H1 (cell line): ENCODE results near the gene CRIP1. TPM values are rescaled to one million over a fixed set of nuclear protein-coding genes. Genes with fewer than 3 reads are reported as not detected.

Source experiments
- CTCF ChIA-PET: fragments of 300-600 bp; sonication (Branson Sonifier 250); formaldehyde crosslinking; loops from one replicate; lab custom pipeline; 2021; ENCODE audit not compliant: partially characterized antibody; lab: Charles Lee
- POLR2A ChIA-PET: fragments of 300-600 bp; sonication (Branson Sonifier 250); formaldehyde crosslinking; loops from one replicate; lab custom pipeline; 2021; ENCODE audit warnings: inconsistent platforms; ENCODE audit not compliant: partially characterized antibody; lab: Charles Lee
- DNase-seq, 2 experiments: peaks; one replicate each; pipeline versions ENCODE4 v3.0.0 to v3.0.0-alpha.2; 2010 to 2022; ENCODE audit warnings: low spot score in 2 of 2, low read depth in 1 of 2, mixed read lengths in 1 of 2
- FAIRE-seq: peaks from 2 replicates; lab custom pipeline; 2011; peaks lifted over from hg19 to GRCh38; lab: Jason Lieb, UNC
- H2AFZ ChIP-seq: 2 replicates; pipeline ENCODE4 v1.8.1; 2012; ENCODE audit warnings: low read length, inconsistent platforms
- H2AK5ac ChIP-seq: 2 replicates; pipeline ENCODE4 v1.6.1; 2013; ENCODE audit warnings: low read depth, low read length
- H2BK120ac ChIP-seq: replicated peaks from 2 replicates; pipeline ENCODE3; 2013; ENCODE audit warnings: low read depth, low read length, inconsistent platforms
- H2BK12ac ChIP-seq: 2 replicates; pipeline ENCODE4 v1.6.1; 2013; ENCODE audit warnings: low read depth, low read length
- H2BK15ac ChIP-seq: 2 replicates; pipeline ENCODE4 v1.6.1; 2013; ENCODE audit warnings: low read length
- H2BK20ac ChIP-seq: 2 replicates; pipeline ENCODE4 v1.6.1; 2013; ENCODE audit warnings: low read length
- H2BK5ac ChIP-seq: 2 replicates; pipeline ENCODE4 v1.6.1; 2013; ENCODE audit warnings: low read depth, low read length
- H3K14ac ChIP-seq: 2 replicates; pipeline ENCODE4 v1.6.1; 2013; ENCODE audit warnings: inconsistent platforms; ENCODE audit not compliant: insufficient read length
- H3K18ac ChIP-seq: 2 replicates; pipeline ENCODE4 v1.6.1; 2013; ENCODE audit warnings: low read length; ENCODE audit errors: extremely low read depth
- H3K23ac ChIP-seq: 2 replicates; pipeline ENCODE4 v1.6.1; 2013; ENCODE audit warnings: inconsistent platforms; ENCODE audit not compliant: insufficient read length
- H3K23me2 ChIP-seq: 2 replicates; pipeline ENCODE4 v1.6.1; 2013; ENCODE audit warnings: low read depth, low read length
- H3K27ac ChIP-seq: 2 replicates; pipeline ENCODE4 v1.6.1; 2011; ENCODE audit warnings: low read depth, low read length, inconsistent platforms
- H3K27me3 ChIP-seq, 4 experiments: replicated peaks in 1 of 4; 1 replicate in 1 of 4; 2 replicates in 3 of 4; pipeline versions ENCODE4 v1.6.1 to v1.8.1; 2011 to 2013; ENCODE audit warnings: low read length in 3 of 4, mild to moderate bottlenecking in 3 of 4, inconsistent platforms in 2 of 4, mixed read lengths in 2 of 4, moderate library complexity in 1 of 4; ENCODE audit not compliant: control insufficient read depth in 3 of 4, insufficient read depth in 3 of 4; ENCODE audit errors: extremely low read depth in 1 of 4
- H3K36me3 ChIP-seq, 4 experiments: 2 replicates each; pipeline versions ENCODE4 v1.6.1 to v1.8.1; 2011 to 2013; ENCODE audit warnings: mild to moderate bottlenecking in 4 of 4, low read length in 3 of 4, moderate library complexity in 2 of 4, control low read depth in 1 of 4, inconsistent platforms in 1 of 4; ENCODE audit not compliant: insufficient read depth in 4 of 4, control insufficient read depth in 2 of 4
- H3K4ac ChIP-seq: replicated peaks from 2 replicates; pipeline ENCODE3; 2013; ENCODE audit warnings: low read length, low read depth, mixed read lengths, inconsistent platforms; ENCODE audit not compliant: insufficient read length
- H3K4me1 ChIP-seq, 4 experiments: replicated peaks in 1 of 4; 1 replicate in 1 of 4; 2 replicates in 3 of 4; pipeline versions ENCODE4 v1.6.1 to v1.8.1; 2011 to 2013; ENCODE audit warnings: low read length in 3 of 4, inconsistent platforms in 2 of 4, mixed read lengths in 1 of 4; ENCODE audit not compliant: insufficient read depth in 4 of 4, control insufficient read depth in 3 of 4
- H3K4me2 ChIP-seq, 2 experiments: 2 replicates each; pipeline versions ENCODE4 v1.6.1 to v1.8.1; 2011 to 2013; ENCODE audit warnings: low read depth in 2 of 2, low read length in 2 of 2, control low read depth in 1 of 2, inconsistent platforms in 1 of 2, mild to moderate bottlenecking in 1 of 2; ENCODE audit not compliant: insufficient read depth in 1 of 2
- H3K4me3 ChIP-seq, 4 experiments: fragments of 200-600, 300-600 bp in 1 of 4; sonication (generic), shearing (Covaris generic), sonication (Bioruptor Twin) in 1 of 4; 2 replicates each; pipeline versions ENCODE4 v1.5.1 to v1.8.1; 2011 to 2016; ENCODE audit warnings: low read length in 4 of 4, low read depth in 3 of 4, control low read depth in 2 of 4, inconsistent platforms in 2 of 4, mild to moderate bottlenecking in 2 of 4, mixed read lengths in 1 of 4, moderate library complexity in 1 of 4; ENCODE audit not compliant: insufficient read depth in 2 of 4; ENCODE audit errors: extremely low read depth in 1 of 4
- H3K56ac ChIP-seq: replicated peaks from 2 replicates; pipeline ENCODE3; 2013; ENCODE audit warnings: low read depth, mild to moderate bottlenecking, mixed read lengths, low read length, inconsistent platforms; ENCODE audit not compliant: insufficient read length
- H3K79me1 ChIP-seq: 2 replicates; pipeline ENCODE4 v1.6.1; 2013; ENCODE audit warnings: low read depth, low read length, control low read depth
- H3K79me2 ChIP-seq, 2 experiments: 2 replicates each; pipeline versions ENCODE4 v1.6.1 to v1.8.1; 2012 to 2013; ENCODE audit warnings: low read length in 2 of 2, mild to moderate bottlenecking in 2 of 2, inconsistent platforms in 1 of 2; ENCODE audit not compliant: insufficient read depth in 2 of 2, control insufficient read depth in 1 of 2
- H3K9ac ChIP-seq, 4 experiments: replicated peaks in 1 of 4; 1 replicate in 1 of 4; 2 replicates in 3 of 4; pipeline versions ENCODE4 v1.6.1 to v1.8.1; 2011 to 2013; ENCODE audit warnings: low read depth in 3 of 4, low read length in 3 of 4, control low read depth in 2 of 4, mild to moderate bottlenecking in 2 of 4, moderate library complexity in 2 of 4, inconsistent platforms in 1 of 4; ENCODE audit errors: extremely low read depth in 1 of 4
- H3K9me3 ChIP-seq, 2 experiments: 2 replicates each; pipeline versions ENCODE4 v1.6.1 to v1.8.1; 2012 to 2013; ENCODE audit warnings: mild to moderate bottlenecking in 2 of 2, moderate library complexity in 2 of 2, control low read depth in 1 of 2, inconsistent platforms in 1 of 2, low read depth in 1 of 2, low read length in 1 of 2, mixed read lengths in 1 of 2; ENCODE audit not compliant: insufficient read depth in 2 of 2
- H4K20me1 ChIP-seq, 2 experiments: replicated peaks in 1 of 2; 2 replicates each; pipeline versions ENCODE3 to v1.8.1; 2011 to 2013; ENCODE audit warnings: inconsistent platforms in 2 of 2, low read length in 2 of 2, mild to moderate bottlenecking in 1 of 2; ENCODE audit not compliant: insufficient read depth in 2 of 2, control insufficient read depth in 1 of 2
- H4K5ac ChIP-seq: 2 replicates; pipeline ENCODE4 v1.6.1; 2013; ENCODE audit warnings: low read length, low read depth, mixed read lengths, inconsistent platforms; ENCODE audit not compliant: insufficient read length
- H4K8ac ChIP-seq: 2 replicates; pipeline ENCODE4 v1.8.0; 2013; ENCODE audit warnings: mild to moderate bottlenecking, moderate library complexity, low read length, inconsistent platforms; ENCODE audit not compliant: insufficient read depth; ENCODE audit errors: extremely low read depth
- H4K91ac ChIP-seq: replicated peaks from 2 replicates; pipeline ENCODE3; 2013; ENCODE audit warnings: low read length, mixed read lengths, inconsistent platforms; ENCODE audit not compliant: insufficient read length
- ATF2 ChIP-seq: IDR thresholded peaks from 2 replicates; pipeline ENCODE4 v1.6.1; 2012; ENCODE audit warnings: low read length, inconsistent platforms
- CBX5 ChIP-seq: fragments of 300-800, 300-1000 bp; sonication (generic); IDR thresholded peaks from 2 replicates; pipeline ENCODE4 v1.7.1; 2016; ENCODE audit warnings: antibody characterized with exemption, low read length, low read depth
- CHD1 ChIP-seq: IDR thresholded peaks from 2 replicates; pipeline ENCODE4 v1.6.1; 2012; ENCODE audit warnings: low read depth, low read length, improper control_type of control experiment
- E2F6 ChIP-seq: IDR thresholded peaks from 2 replicates; pipeline ENCODE4 v1.6.1; 2012; ENCODE audit warnings: inconsistent platforms
- PHF8 ChIP-seq: fragments of 200-600 bp; sonication (generic); conservative IDR thresholded peaks from 2 replicates; pipeline ENCODE4 v1.7.1; 2012; ENCODE audit warnings: low read depth, mild to moderate bottlenecking, inconsistent platforms, low read length, moderate library complexity
- POU5F1 ChIP-seq: IDR thresholded peaks from 2 replicates; pipeline ENCODE4 v1.6.1; 2011; ENCODE audit warnings: low read depth, mild to moderate bottlenecking, low read length, moderate library complexity
- SIN3A ChIP-seq, 2 experiments: IDR thresholded peaks in 1 of 2; conservative IDR thresholded peaks in 1 of 2; 2 replicates each; pipeline ENCODE4 v1.6.1; 2011 to 2012; ENCODE audit warnings: low read length in 2 of 2, improper control_type of control experiment in 1 of 2, low read depth in 1 of 2, mild to moderate bottlenecking in 1 of 2
- SIRT6 ChIP-seq: IDR thresholded peaks from one replicate; pipeline ENCODE4 v1.7.1; 2012; ENCODE audit warnings: low read length, inconsistent platforms
- SIX5 ChIP-seq: IDR thresholded peaks from 2 replicates; pipeline ENCODE4 v1.6.1; 2011; ENCODE audit warnings: mild to moderate bottlenecking, low read depth, low read length
- WGBS, 2 experiments: shearing (Covaris generic) in 1 of 2; methylation state at CpG; one replicate each; pipeline versions ENCODE4 v1.1.6 to v1.1.7; 2013 to 2015; ENCODE audit warnings: low lambda C conversion rate in 2 of 2, mixed read lengths in 2 of 2, inconsistent platforms in 1 of 2, low coverage in 1 of 2, missing lambda C conversion rate in 1 of 2; ENCODE audit not compliant: insufficient replicate concordance in 2 of 2, insufficient coverage in 1 of 2, insufficient read length in 1 of 2; ENCODE audit errors: extremely low coverage in 1 of 2, missing lambda C conversion rate in 1 of 2; 5-methylcytosine and 5-hydroxymethylcytosine counted together
- polyA plus RNA-seq, 7 experiments: library from polyadenylated mRNA; depleted of rRNA in 3 of 7; stranded (reverse) in 5 of 7; unstranded in 2 of 7; fragments of >200 nt in 5 of 7; fragments of 200-250 nt in 2 of 7; gene quantifications; 1 replicate in 5 of 7; 2 replicates in 1 of 7; 4 replicates in 1 of 7; pipeline versions ENCODE4 v1.2.1 to v1.2.3, GENCODE V29; 2011 to 2013; ENCODE audit warnings: missing spikeins in 2 of 7, mixed read lengths in 2 of 7
- total RNA-seq: library from RNA; stranded (reverse); fragmentation: NEBNext Ultra II Directional; extraction: Animal tissue kit (Norgen Biotek cat#: 25700); gene quantifications from 2 replicates; pipeline ENCODE4 v1.2.1, GENCODE V29; 2021

Gene CRIP1
- total and polyA plus RNA-seq, 2 of the 8 experiments (the other 6 are each of a cell fraction or from before 2014, with no cell fraction given), result 1.2 to 2.2 TPM

DNA sequence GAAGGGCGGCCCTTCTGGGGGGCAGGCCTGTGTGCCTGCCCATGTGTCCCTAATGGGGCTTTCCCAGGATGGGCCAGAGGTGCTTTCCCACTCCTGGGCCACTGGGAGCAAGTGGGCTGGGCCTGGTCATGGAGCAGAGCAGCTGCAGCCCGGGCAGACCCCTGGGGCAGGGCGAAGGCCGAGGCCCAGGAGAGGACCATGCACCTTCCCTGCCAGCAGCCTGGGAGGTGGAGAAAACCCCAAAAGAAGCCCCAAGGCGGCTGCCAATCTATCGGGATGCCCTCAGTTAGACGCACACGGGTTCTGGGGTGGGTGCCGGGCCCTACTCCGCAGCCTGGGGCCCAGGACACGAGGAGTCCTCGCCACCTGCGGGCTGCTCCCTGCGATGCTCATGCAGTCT, 28.1 kb upstream of the CRIP1 start:
- H2AK5ac ChIP-seq, result no peak overlapping the region
- no peaks in the 10 kb centered on the region for H3K9me3 ChIP-seq
- peaks cover 9 to 21% of the 10 kb centered on the region in 2 experiments for H4K20me1 ChIP-seq
- no peak overlapping the region for H3K9ac ChIP-seq
- no peak overlapping the region for H4K5ac ChIP-seq
- no peak overlapping the region for H2BK5ac ChIP-seq
- POLR2A ChIA-PET, result interaction anchor here (1.8 kb wide), 1 partner anchor 10 kb away, joined by 6 read pairs; no protein-coding TSS in a partner anchor
- CTCF ChIA-PET, result interaction anchor here (1.4 to 1.5 kb wide), 2 partner anchors 11 to 263 kb away, joined by 3 to 4 read pairs; no protein-coding TSS in a partner anchor
- FAIRE-seq, result no peak
- DNase-seq, result no peak
- no peak overlapping the region for H3K23ac ChIP-seq
- WGBS, 2 experiments, result 92% methylated on average over 14 of the region's 14 CpGs; no CpG with 5 or more reads in 1 of the 2 experiments
- H2BK20ac ChIP-seq, result no peak overlapping the region
- H3K4me1 ChIP-seq, result 0 out of 7 replicates have a peak, but pooled peaks cover 0 to 3% (median 0%) of the 10 kb centered on the region in 4 experiments
- no peak overlapping the region for H3K27ac ChIP-seq
- no peaks in the 10 kb centered on the region; a peak in 1 of 4 replicates for H3K79me2 ChIP-seq
- H2AFZ ChIP-seq, result no peak overlapping the region
- H2BK15ac ChIP-seq, result no peak overlapping the region
- H3K27me3 ChIP-seq, result no peaks in the 10 kb centered on the region
- no peak overlapping the region for H3K18ac ChIP-seq
- H2BK120ac ChIP-seq, result no peak overlapping the region
- no peak overlapping the region for H3K56ac ChIP-seq
- no peak overlapping the region for H2BK12ac ChIP-seq
- no peak overlapping the region for H3K4ac ChIP-seq
- peaks cover 10 to 69% (median 40%) of the 10 kb centered on the region in 4 experiments for H3K36me3 ChIP-seq
- no peak overlapping the region; the same call in 1 of the 2 replicates for H4K8ac ChIP-seq
- no peaks in the 10 kb centered on the region for H3K23me2 ChIP-seq
- H3K4me3 ChIP-seq, result no peak overlapping the region
- H3K14ac ChIP-seq, result no peak overlapping the region
- H4K91ac ChIP-seq, result no peak overlapping the region
- H3K4me2 ChIP-seq, result no peak overlapping the region
- peaks cover 2% of the 10 kb centered on the region; the same call in 1 of the 2 replicates for H3K79me1 ChIP-seq
- TF ChIP-seq PHF8 (no peak), CBX5 (no peak), POU5F1 (no peak), CHD1 (no peak), SIN3A (conservative IDR thresholded peaks at IDR 0.05 in 1 of 2, IDR thresholded peaks at IDR 0.05 in 1 of 2; ENCODE audit: low read depth in 1 of 2, low read length in 2 of 2) (no peak), SIX5 (no peak), E2F6 (no peak), ATF2 (no peak), SIRT6 (no peak)
